Spleen (tissue), 11 donors: Measurements from ENCODE around the gene CLCNKB. TPM values are rescaled to one million over a fixed set of nuclear protein-coding genes. Genes with fewer than 3 reads are reported as not detected.
"Not testable (repeated sequence)": the region's sequence is repeated elsewhere in the genome, so short reads cannot be mapped to it uniquely, and the experiment has no call there.

Experiments
- DNase-seq: peaks from one replicate; pipeline ENCODE4 v3.0.0-alpha.2; 2020
- H3K27ac ChIP-seq, 8 donors: fragments of 200-600 bp; sonication (generic) in 7 of 8; 1 replicate in 4 of 8; 2 replicates in 4 of 8; pipeline versions ENCODE4 v1.5.0 to v1.8.0; 2016 to 2021; ENCODE audit warnings: inconsistent platforms in 4 of 8, mild to moderate bottlenecking in 4 of 8, moderate library complexity in 1 of 8
- H3K27me3 ChIP-seq, 7 donors: fragments of 200-600 bp; sonication (generic) in 6 of 7; replicated peaks in 1 of 7; 1 replicate in 4 of 7; 2 replicates in 3 of 7; pipeline versions ENCODE4 v1.5.0 to v1.8.0; 2016 to 2021; ENCODE audit warnings: inconsistent platforms in 3 of 7, mild to moderate bottlenecking in 1 of 7
- H3K36me3 ChIP-seq, 6 donors: fragments of 200-600 bp; sonication (generic) in 5 of 6; 1 replicate in 4 of 6; 2 replicates in 2 of 6; pipeline versions ENCODE4 v1.5.0 to v1.8.0; 2016 to 2021; ENCODE audit warnings: inconsistent platforms in 2 of 6
- H3K4me1 ChIP-seq, 6 donors: fragments of 200-600 bp; sonication (generic) in 5 of 6; 1 replicate in 3 of 6; 2 replicates in 3 of 6; pipeline versions ENCODE4 v1.5.0 to v1.8.0; 2016 to 2021; ENCODE audit warnings: inconsistent platforms in 3 of 6
- H3K4me3 ChIP-seq, 8 donors: fragments of 200-600 bp; sonication (generic) in 7 of 8; 1 replicate in 4 of 8; 2 replicates in 4 of 8; pipeline versions ENCODE4 v1.5.0 to v1.8.0; 2016 to 2021; ENCODE audit warnings: inconsistent platforms in 4 of 8, mild to moderate bottlenecking in 4 of 8, moderate library complexity in 2 of 8
- H3K9me3 ChIP-seq, 8 donors: fragments of 200-600 bp; sonication (generic) in 7 of 8; 1 replicate in 4 of 8; 2 replicates in 4 of 8; pipeline versions ENCODE4 v1.5.0 to v1.8.0; 2016 to 2021; ENCODE audit warnings: inconsistent platforms in 4 of 8
- POLR2A ChIP-seq, 3 donors: fragments of 450-650 bp; IDR thresholded peaks; one replicate each; pipeline ENCODE4 v1.5.1; 2017; ENCODE audit warnings: antibody characterized with exemption in 3 of 3, mild to moderate bottlenecking in 1 of 3
- POLR2AphosphoS5 ChIP-seq, 3 donors: sonication (generic); formaldehyde crosslinking; IDR thresholded peaks; one replicate each; pipeline ENCODE4 v1.5.1; 2017; ENCODE audit warnings: antibody characterized with exemption in 3 of 3
- WGBS, 5 donors: extraction: QIAGEN DNeasy Blood & Tissue Kit in 3 of 5; methylation state at CpG; one replicate each; pipeline versions ENCODE4 v1.1.5 to v1.1.7; 2013 to 2018; 5-methylcytosine and 5-hydroxymethylcytosine counted together
- intact Hi-C: fragments of 100-400 bp; cut with DNase I; formaldehyde crosslinking; loops from one replicate; pipeline ENCODE4 v1.15.0; 2023; ENCODE audit warnings: low total_unique reads
- polyA plus RNA-seq, 3 donors: library from polyadenylated mRNA; stranded (reverse); fragments of 200-250 nt; gene quantifications; one replicate each; pipeline ENCODE4 v1.2.1, GENCODE V29; 2013
- total RNA-seq, 7 donors: library from RNA; depleted of rRNA in 3 of 7; stranded (reverse); fragments of >200 nt in 3 of 7; fragmentation: NEBNext Ultra II Directional in 4 of 7; extraction: Animal tissue kit (Norgen Biotek cat#: 25700) in 4 of 7; gene quantifications; one replicate each; pipeline versions ENCODE4 v1.1.0 to v1.2.1, GENCODE V29; 2016 to 2021
- TF ChIP-seq, protein P1 (sequence below), 11 experiments: fragments of 200-600 bp in 7 of 11; fragments of 450-650 bp in 4 of 11; sonication (generic) in 4 of 11; IDR thresholded peaks in 8 of 11; conservative IDR thresholded peaks in 3 of 11; 1 replicate in 7 of 11; 2 replicates in 4 of 11; pipeline versions ENCODE4 v1.4.0 to v1.8.0; 2016 to 2021; ENCODE audit warnings: antibody characterized with exemption in 11 of 11, inconsistent platforms in 4 of 11, mild to moderate bottlenecking in 1 of 11
- donor health status: healthy with polysubstance abuse.
- donor health status: DM: no; HTN: no; CAD: no; lungs with moderate emphysema.
- donor health status: DM: no; HTN: no; CAD: no.
- donor health status: Bipolar disorder and iron deficiency.
- donor health status: healthy.
- donor health status: DM: no; HTN: no; CAD: no.
- donor health status: DM: yes; HTN: yes; CAD: no.

CLCNKB gene
- total and polyA plus RNA-seq, 10 donors, result 0.04 to 0.13 (median 0.08) TPM; not detected in 6

DNA sequence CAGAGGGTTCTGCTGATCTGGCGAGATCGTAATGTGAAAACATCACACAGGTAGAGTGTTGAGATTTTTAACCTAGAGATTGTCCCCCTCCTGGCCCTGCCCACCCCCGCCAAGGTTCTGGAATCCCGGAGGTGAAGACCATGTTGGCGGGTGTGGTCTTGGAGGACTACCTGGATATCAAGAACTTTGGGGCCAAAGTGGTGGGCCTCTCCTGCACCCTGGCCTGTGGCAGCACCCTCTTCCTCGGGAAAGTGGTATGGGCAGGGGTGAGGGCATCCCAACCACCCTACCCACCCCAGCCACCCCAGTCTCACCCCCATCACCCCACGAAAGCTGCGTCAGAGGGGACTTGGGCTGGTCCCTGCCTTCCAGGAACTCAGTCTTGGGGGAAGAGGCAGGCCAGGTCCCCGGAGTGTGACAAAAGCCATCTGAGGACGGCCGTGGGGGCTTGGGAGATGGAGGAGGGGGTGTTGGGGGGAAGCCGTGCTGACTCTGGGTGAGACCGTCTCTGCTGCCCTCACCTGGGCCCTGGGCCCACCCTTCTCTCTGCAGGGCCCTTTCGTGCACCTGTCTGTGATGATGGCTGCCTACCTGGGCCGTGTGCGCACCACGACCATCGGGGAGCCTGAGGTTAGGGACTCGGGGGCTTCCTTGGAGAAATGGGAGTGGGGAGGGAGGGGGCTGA, 4.4 kb downstream of the CLCNKB start:
- Histone ChIP-seq H3K27me3 (peaks cover 0 to 36% (median 9%) of the 10 kb centered on the region in 7 donors), H3K9me3 (no peaks in the 10 kb centered on the region), H3K4me1 (peaks cover 0 to 11% (median 8%) of the 10 kb centered on the region in 6 donors), H3K27ac (no peak overlapping the region), H3K4me3 (peak overlapping the region in 3 of 8 donors; percentile 30 to 64 (median 36)), H3K36me3 (no peaks in the 10 kb centered on the region)
- intact Hi-C loops, result no loop called here
- 67 to 78% (median 74%) methylated on average over 17 to 19 of the region's 19 CpGs for WGBS, 5 donors
- DNase-seq, result no peak
- TF ChIP-seq POLR2A (IDR thresholded peaks at IDR 0.05), result no peak
- TF ChIP-seq, protein P1, sequence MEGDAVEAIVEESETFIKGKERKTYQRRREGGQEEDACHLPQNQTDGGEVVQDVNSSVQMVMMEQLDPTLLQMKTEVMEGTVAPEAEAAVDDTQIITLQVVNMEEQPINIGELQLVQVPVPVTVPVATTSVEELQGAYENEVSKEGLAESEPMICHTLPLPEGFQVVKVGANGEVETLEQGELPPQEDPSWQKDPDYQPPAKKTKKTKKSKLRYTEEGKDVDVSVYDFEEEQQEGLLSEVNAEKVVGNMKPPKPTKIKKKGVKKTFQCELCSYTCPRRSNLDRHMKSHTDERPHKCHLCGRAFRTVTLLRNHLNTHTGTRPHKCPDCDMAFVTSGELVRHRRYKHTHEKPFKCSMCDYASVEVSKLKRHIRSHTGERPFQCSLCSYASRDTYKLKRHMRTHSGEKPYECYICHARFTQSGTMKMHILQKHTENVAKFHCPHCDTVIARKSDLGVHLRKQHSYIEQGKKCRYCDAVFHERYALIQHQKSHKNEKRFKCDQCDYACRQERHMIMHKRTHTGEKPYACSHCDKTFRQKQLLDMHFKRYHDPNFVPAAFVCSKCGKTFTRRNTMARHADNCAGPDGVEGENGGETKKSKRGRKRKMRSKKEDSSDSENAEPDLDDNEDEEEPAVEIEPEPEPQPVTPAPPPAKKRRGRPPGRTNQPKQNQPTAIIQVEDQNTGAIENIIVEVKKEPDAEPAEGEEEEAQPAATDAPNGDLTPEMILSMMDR (IDR thresholded peaks at IDR 0.05 in 8 of 11, conservative IDR thresholded peaks at IDR 0.05 in 3 of 11), result no peak
- TF ChIP-seq POLR2AphosphoS5 (IDR thresholded peaks at IDR 0.05), result no peak

DNA sequence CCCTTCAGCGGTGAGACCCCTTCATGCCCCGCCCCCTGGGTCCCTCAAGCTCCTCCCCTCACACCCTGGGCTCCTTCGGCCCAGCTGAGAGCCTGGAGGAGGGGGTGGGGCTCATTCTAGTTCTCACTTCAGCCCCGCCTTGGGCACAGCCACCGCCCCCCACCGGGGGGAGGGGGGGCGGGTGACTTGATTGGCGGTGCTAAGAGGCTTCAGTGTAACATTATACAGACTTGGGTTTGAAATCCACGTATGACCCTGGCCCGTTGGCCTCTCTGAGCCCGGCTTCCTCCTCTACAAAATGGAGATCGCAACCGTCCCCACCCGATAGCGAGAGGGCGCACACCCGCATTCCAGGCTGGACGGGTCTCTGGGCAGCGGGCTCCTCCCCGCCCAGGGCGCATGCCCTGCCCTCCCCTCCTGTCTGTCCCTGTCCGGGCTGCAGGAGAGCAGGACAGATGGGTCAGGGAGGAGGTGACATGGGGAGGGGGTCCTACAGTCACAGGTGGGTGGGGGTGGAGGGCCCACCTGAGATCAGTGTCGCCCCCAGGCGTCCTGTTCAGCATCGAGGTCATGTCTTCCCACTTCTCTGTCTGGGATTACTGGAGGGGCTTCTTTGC, 5.1 kb downstream of the CLCNKB start:
- no peak for DNase-seq
- TF ChIP-seq, protein P1 (IDR thresholded peaks at IDR 0.05 in 8 of 11, conservative IDR thresholded peaks at IDR 0.05 in 3 of 11), result no peak
- no peak for TF ChIP-seq POLR2AphosphoS5 (IDR thresholded peaks at IDR 0.05)
- TF ChIP-seq POLR2A (IDR thresholded peaks at IDR 0.05), result no peak
- peaks cover 0 to 11% (median 8%) of the 10 kb centered on the region in 6 donors for H3K4me1 ChIP-seq
- H3K36me3 ChIP-seq, result no peaks in the 10 kb centered on the region
- no peak overlapping the region for H3K27ac ChIP-seq
- intact Hi-C loops, result no loop called here
- no peaks in the 10 kb centered on the region for H3K9me3 ChIP-seq
- peaks cover 0 to 36% (median 9%) of the 10 kb centered on the region in 7 donors for H3K27me3 ChIP-seq
- 1 to 7% (median 4%) methylated on average over 5 to 25 of the region's 25 CpGs for WGBS, 5 donors
- H3K4me3 ChIP-seq, result peak overlapping the region in 6 of 8 donors; percentile 17 to 64 (median 30)

DNA sequence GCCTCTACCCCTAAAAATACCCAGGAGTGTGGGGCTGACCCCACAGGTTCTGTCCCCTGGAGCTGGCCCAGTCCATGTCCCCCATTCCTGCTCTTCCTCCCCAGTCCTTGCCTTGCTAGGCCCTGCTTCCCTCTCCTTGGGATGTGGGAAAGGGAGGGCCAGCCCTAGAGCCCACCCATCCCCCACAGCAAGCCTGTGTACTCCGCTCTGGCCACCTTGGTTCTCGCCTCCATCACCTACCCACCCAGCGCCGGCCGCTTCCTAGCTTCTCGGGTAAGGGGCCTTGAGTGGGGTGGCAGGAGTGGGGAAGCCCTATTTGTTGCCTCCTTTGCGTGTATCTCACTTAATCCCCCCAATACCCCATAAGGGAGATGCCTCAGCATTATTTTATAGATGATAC, 6.7 kb downstream of the CLCNKB start:
- H3K9me3 ChIP-seq, result no peaks in the 10 kb centered on the region
- TF ChIP-seq, protein P1 (IDR thresholded peaks at IDR 0.05 in 8 of 11, conservative IDR thresholded peaks at IDR 0.05 in 3 of 11), result no peak
- TF ChIP-seq POLR2AphosphoS5 (IDR thresholded peaks at IDR 0.05) (no peak), POLR2A (IDR thresholded peaks at IDR 0.05) (no peak)
- no peak overlapping the region for H3K4me3 ChIP-seq
- WGBS, 5 donors, result 79 to 91% (median 85%) methylated on average over 7 of the region's 7 CpGs
- H3K27me3 ChIP-seq, result peaks cover 0 to 36% (median 9%) of the 10 kb centered on the region in 7 donors
- H3K4me1 ChIP-seq, result peaks cover 0 to 10% (median 8%) of the 10 kb centered on the region in 6 donors
- no peaks in the 10 kb centered on the region for H3K36me3 ChIP-seq
- H3K27ac ChIP-seq, result no peak overlapping the region
- no peak for DNase-seq
- intact Hi-C loops, result loop anchor here (10.0 kb wide), 2 partner anchors 46 to 256 kb away; partner anchors contain the start of gene SRARP

DNA sequence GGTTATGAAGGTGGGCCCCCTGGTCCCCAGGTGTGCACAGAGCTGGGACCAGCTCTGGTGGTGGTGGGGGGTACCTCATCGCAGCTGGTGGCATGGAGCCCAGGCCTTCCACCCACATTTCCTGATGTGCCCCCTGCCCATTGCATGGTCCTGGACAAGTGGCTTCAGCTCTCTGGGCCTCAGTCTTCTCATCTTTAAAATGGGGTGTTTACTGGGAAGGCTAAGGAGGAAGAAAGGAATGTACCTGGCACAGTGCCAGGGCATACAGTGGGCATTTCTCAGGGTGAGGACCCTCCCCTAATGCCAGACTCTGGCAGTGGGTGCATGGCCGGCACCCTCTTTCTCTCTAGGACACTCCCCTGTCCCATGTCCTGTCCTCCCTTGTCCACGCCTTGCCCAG, 7.5 kb downstream of the CLCNKB start:
- DNase-seq, result no peak
- intact Hi-C loops, result loop anchor here (10.0 kb wide), 2 partner anchors 46 to 256 kb away; partner anchors contain the start of gene SRARP
- Histone ChIP-seq H3K27ac (no peak overlapping the region), H3K4me3 (no peak overlapping the region), H3K27me3 (peaks cover 0 to 36% (median 9%) of the 10 kb centered on the region in 7 donors), H3K9me3 (no peaks in the 10 kb centered on the region), H3K36me3 (no peaks in the 10 kb centered on the region), H3K4me1 (peaks cover 0 to 15% (median 11%) of the 10 kb centered on the region in 6 donors)
- TF ChIP-seq POLR2A (IDR thresholded peaks at IDR 0.05) (no peak), POLR2AphosphoS5 (IDR thresholded peaks at IDR 0.05) (no peak)
- TF ChIP-seq, protein P1 (IDR thresholded peaks at IDR 0.05 in 8 of 11, conservative IDR thresholded peaks at IDR 0.05 in 3 of 11), result no peak
- WGBS, 5 donors, result 85 to 95% (median 89%) methylated on average over 2 to 3 of the region's 3 CpGs

DNA sequence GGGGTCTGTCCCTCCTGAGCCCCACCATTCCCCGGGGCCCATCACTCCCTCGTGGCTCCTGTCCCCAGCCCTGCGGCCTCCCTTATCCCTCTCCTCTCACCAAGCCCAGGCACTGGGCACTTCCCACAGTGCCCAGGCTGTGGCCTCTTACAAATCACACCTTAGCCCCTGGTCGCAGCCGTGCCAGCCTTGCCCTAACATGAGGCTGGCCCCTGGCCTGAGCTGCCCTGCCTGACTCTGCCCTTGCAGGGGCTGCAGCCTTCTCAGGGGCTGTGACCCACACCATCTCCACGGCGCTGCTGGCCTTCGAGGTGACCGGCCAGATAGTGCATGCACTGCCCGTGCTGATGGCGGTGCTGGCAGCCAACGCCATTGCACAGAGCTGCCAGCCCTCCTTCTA, 8.4 kb downstream of the CLCNKB start:
- H3K4me3 ChIP-seq, H3K36me3 ChIP-seq, H3K27ac ChIP-seq, H3K9me3 ChIP-seq, DNase-seq: not testable (repeated sequence)
- Histone ChIP-seq H3K4me1 (peaks cover 0 to 17% (median 12%) of the 10 kb centered on the region in 6 donors), H3K27me3 (peaks cover 0 to 36% (median 9%) of the 10 kb centered on the region in 7 donors)
- WGBS, 5 donors, result 88 to 94% (median 89%) methylated on average over 11 to 12 of the region's 12 CpGs
- intact Hi-C loops, result loop anchor here (10.0 kb wide), 2 partner anchors 47 to 257 kb away; partner anchors contain the start of gene SRARP
